Sigmoid colon (tissue), 7 donors: Measurements from ENCODE around the gene PSMA2. TPM values are rescaled to one million over a fixed set of nuclear protein-coding genes. Genes with fewer than 3 reads are reported as not detected.
A peak's percentile ranks its signal among the peaks of the same experiment; 100 is the strongest.

Experiments
- DNase-seq: peaks from one replicate; pipeline ENCODE4 v3.0.0-alpha.2; 2019
- H3K27ac ChIP-seq, 4 donors: fragments of 200-600 bp; sonication (generic); one replicate each; pipeline ENCODE4 v1.5.1; 2016 to 2019; ENCODE audit warnings: mild to moderate bottlenecking in 1 of 4
- H3K27me3 ChIP-seq, 3 donors: fragments of 200-600 bp; sonication (generic); one replicate each; pipeline ENCODE4 v1.5.1; 2019; ENCODE audit warnings: mild to moderate bottlenecking in 1 of 3
- H3K36me3 ChIP-seq, 4 donors: fragments of 200-600 bp; sonication (generic); one replicate each; pipeline ENCODE4 v1.5.1; 2016 to 2019
- H3K4me1 ChIP-seq, 4 donors: fragments of 200-600 bp; sonication (generic); one replicate each; pipeline ENCODE4 v1.5.1; 2017 to 2019
- H3K4me3 ChIP-seq, 4 donors: fragments of 200-600 bp; sonication (generic); one replicate each; pipeline ENCODE4 v1.5.1; 2017 to 2019; ENCODE audit warnings: mild to moderate bottlenecking in 2 of 4, moderate library complexity in 1 of 4
- H3K9me3 ChIP-seq, 4 donors: fragments of 200-600 bp in 3 of 4; sonication (generic) in 3 of 4; one replicate each; pipeline versions ENCODE4 v1.5.1 to v1.6.1; 2013 to 2019
- EP300 ChIP-seq, 4 donors: sonication (generic); formaldehyde crosslinking; IDR thresholded peaks; one replicate each; pipeline ENCODE4 v1.6.1; 2017; ENCODE audit warnings: antibody characterized with exemption in 4 of 4
- POLR2A ChIP-seq, 2 donors: fragments of 450-650 bp; IDR thresholded peaks; one replicate each; pipeline ENCODE4 v1.6.1; 2016; ENCODE audit warnings: antibody characterized with exemption in 2 of 2, mild to moderate bottlenecking in 2 of 2, moderate library complexity in 2 of 2
- POLR2AphosphoS5 ChIP-seq, 4 donors: sonication (generic); formaldehyde crosslinking; IDR thresholded peaks; one replicate each; pipeline ENCODE4 v1.6.1; 2017; ENCODE audit warnings: antibody characterized with exemption in 4 of 4
- WGBS, 2 donors: extraction: QIAGEN DNeasy Blood & Tissue Kit; methylation state at CpG; one replicate each; pipeline ENCODE4 v1.1.7; 2013; 5-methylcytosine and 5-hydroxymethylcytosine counted together
- intact Hi-C: fragments of 100-400 bp; cut with DNase I; formaldehyde crosslinking; loops from one replicate; pipeline ENCODE4 v1.15.1; 2023
- polyA plus RNA-seq, 3 donors: library from polyadenylated mRNA; stranded (reverse); fragments of 200-250 nt; gene quantifications; one replicate each; pipeline ENCODE4 v1.2.3, GENCODE V29; 2013
- total RNA-seq, 4 donors: library from RNA; depleted of rRNA; stranded (reverse); fragments of >200 nt; gene quantifications; one replicate each; pipeline ENCODE4 v1.1.0, GENCODE V29; 2016
- TF ChIP-seq, protein P1 (sequence below), 4 experiments: fragments of 450-650 bp in 3 of 4; fragments of 200-600 bp in 1 of 4; IDR thresholded peaks; one replicate each; pipeline ENCODE4 v1.5.1; 2016 to 2019; ENCODE audit warnings: antibody characterized with exemption in 4 of 4, mild to moderate bottlenecking in 3 of 4, moderate library complexity in 2 of 4
- donor health status: healthy with polysubstance abuse.
- donor health status: Bipolar disorder and iron deficiency.
- donor health status: healthy.

PSMA2 gene
- total and polyA plus RNA-seq, 7 donors = 39.1 to 171 (median 81.3) TPM

DNA sequence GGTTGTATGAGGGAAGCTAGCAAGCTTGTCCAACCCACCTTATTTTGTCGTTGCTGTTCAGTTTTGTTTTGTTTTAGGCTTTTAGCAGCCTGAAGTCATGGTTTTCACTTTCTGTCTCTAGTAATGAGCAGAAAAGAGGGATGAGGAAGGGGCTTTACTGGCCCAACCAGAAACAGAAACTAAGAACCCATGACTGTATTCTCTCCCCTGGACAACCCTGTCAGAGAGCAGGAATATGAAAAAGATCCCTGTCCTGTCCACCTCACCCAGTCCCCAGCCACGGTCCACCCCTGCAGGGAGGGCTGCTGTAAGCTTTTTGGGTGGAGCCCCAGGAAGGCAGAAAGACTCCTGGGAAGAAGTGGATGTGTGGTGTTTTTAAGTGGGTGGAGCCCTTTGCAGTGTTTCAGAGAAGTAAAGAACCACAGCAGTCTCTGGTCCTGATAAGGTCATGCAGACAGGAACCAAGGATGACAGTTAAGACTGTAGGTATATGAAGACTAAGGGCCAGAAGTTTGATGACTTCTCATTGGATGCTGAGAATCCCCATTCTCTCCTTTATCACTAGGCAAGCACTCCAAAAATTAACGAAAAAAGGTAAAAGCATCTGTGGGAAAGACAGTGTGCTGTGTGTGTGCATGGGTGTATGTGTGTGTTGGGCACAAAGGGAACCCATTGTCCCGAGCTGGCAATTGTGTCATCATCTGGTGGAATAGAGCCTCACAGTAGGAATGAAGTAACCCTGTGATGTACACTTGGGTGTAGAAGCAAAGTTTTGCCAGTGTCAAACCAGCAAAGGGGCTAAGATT is 14.1 kb upstream of the PSMA2 start:
- no peak for DNase-seq
- Histone ChIP-seq H3K27me3 (no peaks in the 10 kb centered on the region), H3K4me1 (peaks cover 0 to 3% (median 0%) of the 10 kb centered on the region in 4 donors), H3K27ac (no peak overlapping the region), H3K4me3 (no peak overlapping the region), H3K9me3 (no peaks in the 10 kb centered on the region), H3K36me3 (no peaks in the 10 kb centered on the region)
- 25 to 29% methylated on average over 4 of the region's 4 CpGs for WGBS, 2 donors
- TF ChIP-seq POLR2A (IDR thresholded peaks at IDR 0.05) (no peak), POLR2AphosphoS5 (IDR thresholded peaks at IDR 0.05) (no peak), EP300 (IDR thresholded peaks at IDR 0.05) (no peak)
- TF ChIP-seq, protein P1, sequence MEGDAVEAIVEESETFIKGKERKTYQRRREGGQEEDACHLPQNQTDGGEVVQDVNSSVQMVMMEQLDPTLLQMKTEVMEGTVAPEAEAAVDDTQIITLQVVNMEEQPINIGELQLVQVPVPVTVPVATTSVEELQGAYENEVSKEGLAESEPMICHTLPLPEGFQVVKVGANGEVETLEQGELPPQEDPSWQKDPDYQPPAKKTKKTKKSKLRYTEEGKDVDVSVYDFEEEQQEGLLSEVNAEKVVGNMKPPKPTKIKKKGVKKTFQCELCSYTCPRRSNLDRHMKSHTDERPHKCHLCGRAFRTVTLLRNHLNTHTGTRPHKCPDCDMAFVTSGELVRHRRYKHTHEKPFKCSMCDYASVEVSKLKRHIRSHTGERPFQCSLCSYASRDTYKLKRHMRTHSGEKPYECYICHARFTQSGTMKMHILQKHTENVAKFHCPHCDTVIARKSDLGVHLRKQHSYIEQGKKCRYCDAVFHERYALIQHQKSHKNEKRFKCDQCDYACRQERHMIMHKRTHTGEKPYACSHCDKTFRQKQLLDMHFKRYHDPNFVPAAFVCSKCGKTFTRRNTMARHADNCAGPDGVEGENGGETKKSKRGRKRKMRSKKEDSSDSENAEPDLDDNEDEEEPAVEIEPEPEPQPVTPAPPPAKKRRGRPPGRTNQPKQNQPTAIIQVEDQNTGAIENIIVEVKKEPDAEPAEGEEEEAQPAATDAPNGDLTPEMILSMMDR (IDR thresholded peaks at IDR 0.05) = no peak
- intact Hi-C loops = loop anchor here (2.0 kb wide), 1 partner anchor 309 kb away; no protein-coding TSS in a partner anchor

DNA sequence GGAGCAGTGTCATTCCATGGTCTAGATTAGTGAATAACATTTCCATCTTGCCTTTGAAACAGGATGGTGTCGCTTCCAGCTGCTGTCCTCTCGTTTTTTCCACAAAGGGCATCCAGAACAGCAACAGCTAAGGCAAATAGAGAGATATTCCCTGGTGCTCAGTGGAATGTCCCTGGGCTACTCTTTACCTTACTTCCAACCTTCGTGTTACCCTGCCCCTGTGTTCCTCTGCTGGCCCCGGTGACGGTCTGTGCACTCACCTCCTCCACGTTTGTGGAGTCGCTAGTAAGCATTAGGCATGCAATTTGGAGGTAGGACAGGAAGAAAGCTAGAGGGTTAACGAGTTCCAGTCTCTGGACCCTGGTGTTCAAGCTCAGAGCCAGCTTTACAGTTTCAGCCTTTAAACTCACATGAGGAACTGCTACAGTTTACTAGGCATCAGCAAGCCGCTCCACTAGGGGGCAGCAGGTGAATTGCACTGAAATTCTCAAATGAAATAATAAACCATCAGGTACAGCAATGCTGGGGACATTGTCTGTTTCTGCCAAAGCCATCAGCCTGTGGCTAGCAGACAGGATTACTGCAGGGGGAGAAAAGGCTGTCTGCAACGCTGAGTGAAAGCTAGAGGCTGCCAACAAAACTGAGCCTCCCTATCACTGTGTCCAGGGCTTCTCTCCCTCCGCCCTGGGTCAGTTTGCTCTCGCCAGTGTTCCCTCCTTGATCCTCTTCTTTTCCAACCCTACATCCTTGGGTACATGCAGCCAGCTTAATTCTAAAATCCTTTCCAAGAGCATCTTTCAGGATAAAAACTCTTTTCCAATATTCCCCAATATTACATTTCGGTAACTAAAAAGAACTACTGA is 9.2 kb upstream of the PSMA2 start:
- intact Hi-C loops = loop anchor here (2.0 to 5.0 kb wide), 2 partner anchors 166 to 320 kb away; no protein-coding TSS in a partner anchor

DNA sequence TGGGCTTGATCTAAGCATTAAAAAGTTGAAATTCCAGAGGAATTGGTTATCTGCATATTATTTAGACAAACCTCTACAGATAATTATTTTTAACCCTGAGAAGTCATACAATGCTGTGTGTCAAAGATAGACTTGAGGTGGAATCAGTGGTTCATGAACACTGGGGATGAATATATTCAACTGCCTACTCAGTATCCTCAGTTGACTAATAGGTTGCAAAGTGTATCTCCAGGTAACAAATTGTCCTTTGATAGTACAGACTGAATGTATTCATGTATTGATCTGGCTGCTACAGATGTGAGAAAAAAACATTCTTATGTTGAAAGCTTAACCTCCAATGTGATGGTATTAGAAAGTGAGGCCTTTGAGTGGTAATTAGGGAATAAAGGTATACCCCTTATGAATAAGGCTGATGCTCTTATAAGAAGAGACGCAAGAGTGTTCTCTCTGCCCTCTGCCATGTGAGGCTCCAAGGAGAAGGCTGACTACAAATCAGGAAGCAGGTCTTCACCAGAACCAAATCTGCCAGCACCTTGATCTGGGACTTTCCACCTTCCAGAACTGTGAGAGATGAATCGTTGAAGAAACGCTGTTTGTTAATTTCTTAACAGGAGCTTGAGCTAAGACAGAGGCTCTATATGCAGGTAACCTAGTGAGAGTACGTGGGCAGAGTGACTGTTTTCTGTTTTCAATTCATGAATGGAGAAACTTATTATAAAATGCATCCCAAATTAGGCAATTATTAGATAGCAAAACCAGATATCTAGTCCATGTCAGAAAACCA is 7.7 kb upstream of the PSMA2 start:
- H3K36me3 ChIP-seq = peaks cover 0 to 55% (median 12%) of the 10 kb centered on the region in 4 donors
- 86 to 87% methylated on average over 4 of the region's 4 CpGs for WGBS, 2 donors
- DNase-seq = no peak
- TF ChIP-seq EP300 (IDR thresholded peaks at IDR 0.05) (no peak), POLR2AphosphoS5 (IDR thresholded peaks at IDR 0.05) (no peak), POLR2A (IDR thresholded peaks at IDR 0.05) (no peak)
- TF ChIP-seq, protein P1 (IDR thresholded peaks at IDR 0.05) = no peak
- no peaks in the 10 kb centered on the region for H3K9me3 ChIP-seq
- H3K4me1 ChIP-seq = peaks cover 0 to 3% (median 0%) of the 10 kb centered on the region in 4 donors
- H3K27me3 ChIP-seq = no peaks in the 10 kb centered on the region
- no peak overlapping the region for H3K27ac ChIP-seq
- H3K4me3 ChIP-seq = no peak overlapping the region
- intact Hi-C loops = loop anchor here (2.0 to 5.0 kb wide), 2 partner anchors 168 to 321 kb away; no protein-coding TSS in a partner anchor

More for the DNA sequence above, 9.2 kb upstream of the PSMA2 start:
- Histone ChIP-seq H3K9me3 (no peaks in the 10 kb centered on the region), H3K4me3 (no peak overlapping the region), H3K27ac (no peak overlapping the region), H3K4me1 (peaks cover 0 to 3% (median 0%) of the 10 kb centered on the region in 4 donors), H3K36me3 (peaks cover 0 to 39% (median 5%) of the 10 kb centered on the region in 4 donors), H3K27me3 (no peaks in the 10 kb centered on the region)
- peak; percentile 84 for DNase-seq
- WGBS, 2 donors = 59% methylated on average over 13 of the region's 13 CpGs
- no peak for TF ChIP-seq POLR2AphosphoS5 (IDR thresholded peaks at IDR 0.05)
- TF ChIP-seq, protein P1 (IDR thresholded peaks at IDR 0.05) = peak; percentile 61 to 91 (median 73)

DNA sequence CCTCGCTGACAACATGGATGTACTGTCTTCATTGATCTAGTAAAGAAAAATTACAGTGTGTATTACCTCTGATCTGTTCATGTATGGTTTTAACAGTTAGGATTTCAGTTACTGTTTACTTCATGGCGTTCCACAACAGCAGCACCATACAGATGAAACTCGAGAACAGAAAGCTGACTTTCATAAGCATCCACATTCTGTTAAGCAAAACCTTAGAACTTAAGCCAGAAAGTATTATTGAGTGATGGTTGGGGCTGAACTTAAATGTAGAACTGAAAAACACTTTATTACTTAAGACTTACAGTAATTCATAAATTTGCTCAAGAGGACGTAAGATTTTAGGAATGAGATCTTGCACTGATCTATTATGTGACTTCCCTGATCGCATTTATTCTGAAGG is 3.9 kb upstream of the PSMA2 start:
- intact Hi-C loops = no loop called here
- DNase-seq = no peak
- Histone ChIP-seq H3K27ac (no peak overlapping the region), H3K27me3 (no peaks in the 10 kb centered on the region), H3K36me3 (peaks cover 0 to 55% (median 12%) of the 10 kb centered on the region in 4 donors), H3K4me1 (peaks cover 0 to 27% (median 17%) of the 10 kb centered on the region in 4 donors), H3K9me3 (no peaks in the 10 kb centered on the region), H3K4me3 (no peak overlapping the region)
- 94 to 95% methylated on average over 5 of the region's 5 CpGs for WGBS, 2 donors
- no peak for TF ChIP-seq POLR2A (IDR thresholded peaks at IDR 0.05)
- TF ChIP-seq POLR2AphosphoS5 (IDR thresholded peaks at IDR 0.05) = no peak
- no peak for TF ChIP-seq EP300 (IDR thresholded peaks at IDR 0.05)
- TF ChIP-seq, protein P1 (IDR thresholded peaks at IDR 0.05) = no peak
